CD4-positive, alpha-beta T cell treated with Interleukin-21 for 1 hour (primary cell): ENCODE results near the gene RNF13.
A peak's percentile ranks its signal among the peaks of the same experiment; 100 is the strongest.
"Not testable (repeated sequence)": the region's sequence is repeated elsewhere in the genome, so short reads cannot be mapped to it uniquely, and the experiment has no call there.

Source experiments
- DNase-seq: peaks from one replicate; pipeline ENCODE4 v3.0.0-alpha.2; 2020

RNF13 gene

GRCh38 chr3:149902498-149903139 lies 89.6 kb downstream of the RNF13 start:
- DNase-seq = no peak

- no peak for DNase-seq
These were observed 93.0 kb downstream of the RNF13 start for GRCh38 chr3:149906036-149906435.

- DNase-seq = no peak
These were observed 95.5 kb downstream of the RNF13 start for GRCh38 chr3:149908424-149908957.

- no peak for DNase-seq
These were observed 96.9 kb downstream of the RNF13 start for GRCh38 chr3:149909923-149910322.

GRCh38 chr3:149917124-149917667 lies 104.2 kb downstream of the RNF13 start:
- no peak for DNase-seq

- no peak for DNase-seq
These were observed 106.5 kb downstream of the RNF13 start for GRCh38 chr3:149919509-149919908.

GRCh38 chr3:149920119-149920518 lies 107.1 kb downstream of the RNF13 start:
- DNase-seq = no peak

GRCh38 chr3:149933008-149933407 lies 120.0 kb downstream of the RNF13 start:
- DNase-seq = no peak

GRCh38 chr3:149933858-149934257 lies 120.8 kb downstream of the RNF13 start:
- DNase-seq = no peak

- no peak for DNase-seq
These were observed 121.5 kb downstream of the RNF13 start for GRCh38 chr3:149934524-149934923.

GRCh38 chr3:149936812-149937230 lies 123.8 kb downstream of the RNF13 start:
- peak; percentile 58 for DNase-seq

- DNase-seq = not testable (repeated sequence)
These were observed 125.5 kb downstream of the RNF13 start for GRCh38 chr3:149938392-149939055.

GRCh38 chr3:149941186-149941585 lies 128.2 kb downstream of the RNF13 start:
- DNase-seq = no peak

- no peak for DNase-seq
These were observed 128.9 kb downstream of the RNF13 start for GRCh38 chr3:149941946-149942345.

GRCh38 chr3:149942409-149942808 lies 129.4 kb downstream of the RNF13 start:
- DNase-seq = no peak

- not testable (repeated sequence) for DNase-seq
These were observed 131.0 kb downstream of the RNF13 start for GRCh38 chr3:149943966-149944365.

GRCh38 chr3:149947231-149947630 lies 134.2 kb downstream of the RNF13 start:
- no peak for DNase-seq

GRCh38 chr3:149949181-149949580 lies 136.2 kb downstream of the RNF13 start:
- DNase-seq = no peak

- DNase-seq = no peak
These were observed 141.8 kb downstream of the RNF13 start for GRCh38 chr3:149954812-149955211.

GRCh38 chr3:149955449-149955848 lies 142.4 kb downstream of the RNF13 start:
- DNase-seq = no peak

- no peak for DNase-seq
These were observed 144.5 kb downstream of the RNF13 start for GRCh38 chr3:149957361-149958125.

GRCh38 chr3:149958171-149958796 lies 145.3 kb downstream of the RNF13 start:
- no peak for DNase-seq

GRCh38 chr3:149959443-149959842 lies 146.4 kb downstream of the RNF13 start:
- DNase-seq = no peak
